ENCODE measurements around the gene EPS8L3.

DNA sequence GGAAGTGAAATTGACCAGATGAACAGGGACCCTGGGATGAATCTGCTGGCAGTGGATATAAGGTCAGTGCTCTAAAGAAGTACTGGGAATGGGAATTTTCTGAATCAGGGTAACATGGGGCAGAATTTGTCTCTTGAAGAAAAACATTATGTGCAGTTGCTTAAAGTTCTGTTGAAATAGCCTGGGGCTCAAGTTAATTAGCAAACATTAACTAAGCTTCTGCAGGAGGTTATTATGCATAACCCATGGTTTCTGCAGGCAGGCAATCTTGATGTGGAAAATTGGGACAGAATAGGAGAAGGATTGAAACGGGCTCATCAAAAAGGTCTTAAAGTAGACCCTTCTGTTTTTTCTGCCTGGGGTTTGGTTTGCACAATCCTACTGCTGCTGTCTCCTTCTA, 37.7 kb downstream of the EPS8L3 start:
- TF ChIP-seq, protein P1, sequence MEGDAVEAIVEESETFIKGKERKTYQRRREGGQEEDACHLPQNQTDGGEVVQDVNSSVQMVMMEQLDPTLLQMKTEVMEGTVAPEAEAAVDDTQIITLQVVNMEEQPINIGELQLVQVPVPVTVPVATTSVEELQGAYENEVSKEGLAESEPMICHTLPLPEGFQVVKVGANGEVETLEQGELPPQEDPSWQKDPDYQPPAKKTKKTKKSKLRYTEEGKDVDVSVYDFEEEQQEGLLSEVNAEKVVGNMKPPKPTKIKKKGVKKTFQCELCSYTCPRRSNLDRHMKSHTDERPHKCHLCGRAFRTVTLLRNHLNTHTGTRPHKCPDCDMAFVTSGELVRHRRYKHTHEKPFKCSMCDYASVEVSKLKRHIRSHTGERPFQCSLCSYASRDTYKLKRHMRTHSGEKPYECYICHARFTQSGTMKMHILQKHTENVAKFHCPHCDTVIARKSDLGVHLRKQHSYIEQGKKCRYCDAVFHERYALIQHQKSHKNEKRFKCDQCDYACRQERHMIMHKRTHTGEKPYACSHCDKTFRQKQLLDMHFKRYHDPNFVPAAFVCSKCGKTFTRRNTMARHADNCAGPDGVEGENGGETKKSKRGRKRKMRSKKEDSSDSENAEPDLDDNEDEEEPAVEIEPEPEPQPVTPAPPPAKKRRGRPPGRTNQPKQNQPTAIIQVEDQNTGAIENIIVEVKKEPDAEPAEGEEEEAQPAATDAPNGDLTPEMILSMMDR (IDR thresholded peaks at IDR 0.05) = no peak
- TF ChIP-seq POLR2A (IDR thresholded peaks at IDR 0.05) = no peak
